GM18508 (cell line): ENCODE measurements around the gene ABHD16B.
"Not testable (repeated sequence)": the region's sequence is repeated elsewhere in the genome, so short reads cannot be mapped to it uniquely, and the experiment has no call there.

Experiments used
- ATAC-seq: cut with Tn5 transposase; IDR thresholded peaks from one replicate; pipeline ENCODE4 v1.9.1; 2021; ENCODE audit warnings: moderate number of reproducible peaks; ENCODE audit not compliant: insufficient read depth, unreplicated experiment

ABHD16B gene

GRCh38 chr20:63874241-63874640, 12.9 kb downstream of the ABHD16B start:
- ATAC-seq = not testable (repeated sequence)

GRCh38 chr20:63876489-63877036, 15.3 kb downstream of the ABHD16B start:
- no peak for ATAC-seq

GRCh38 chr20:63877755-63878470, 16.6 kb downstream of the ABHD16B start:
- no peak for ATAC-seq

- ATAC-seq = no peak
Measured at GRCh38 chr20:63878899-63879663, 17.8 kb downstream of the ABHD16B start.

GRCh38 chr20:63880901-63881300, 19.6 kb downstream of the ABHD16B start:
- not testable (repeated sequence) for ATAC-seq

- ATAC-seq = no peak
Measured at GRCh38 chr20:63881451-63882226, 20.3 kb downstream of the ABHD16B start.

- ATAC-seq = no peak
Measured at GRCh38 chr20:63882257-63883200, 21.2 kb downstream of the ABHD16B start.

DNA sequence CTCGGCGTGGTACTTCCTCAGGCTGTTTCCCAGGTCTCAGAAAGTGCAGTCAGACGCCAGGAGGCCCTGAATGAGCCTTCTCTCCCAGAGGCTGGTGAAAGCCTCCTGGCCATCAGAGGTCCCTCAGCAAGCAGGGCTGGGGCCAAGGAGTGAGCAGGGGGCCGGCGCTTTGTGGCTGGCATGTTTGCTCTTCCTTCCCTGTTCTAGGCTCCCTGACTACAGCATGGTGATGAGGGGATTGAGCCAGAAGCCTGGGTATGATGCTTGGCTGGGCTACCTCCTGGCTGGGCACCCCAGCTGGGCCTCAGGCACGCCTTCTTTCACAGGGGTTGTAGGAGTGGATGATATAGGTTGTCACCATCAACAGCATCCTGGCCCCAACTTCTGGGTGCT, 21.9 kb downstream of the ABHD16B start:
- no peak for ATAC-seq

DNA sequence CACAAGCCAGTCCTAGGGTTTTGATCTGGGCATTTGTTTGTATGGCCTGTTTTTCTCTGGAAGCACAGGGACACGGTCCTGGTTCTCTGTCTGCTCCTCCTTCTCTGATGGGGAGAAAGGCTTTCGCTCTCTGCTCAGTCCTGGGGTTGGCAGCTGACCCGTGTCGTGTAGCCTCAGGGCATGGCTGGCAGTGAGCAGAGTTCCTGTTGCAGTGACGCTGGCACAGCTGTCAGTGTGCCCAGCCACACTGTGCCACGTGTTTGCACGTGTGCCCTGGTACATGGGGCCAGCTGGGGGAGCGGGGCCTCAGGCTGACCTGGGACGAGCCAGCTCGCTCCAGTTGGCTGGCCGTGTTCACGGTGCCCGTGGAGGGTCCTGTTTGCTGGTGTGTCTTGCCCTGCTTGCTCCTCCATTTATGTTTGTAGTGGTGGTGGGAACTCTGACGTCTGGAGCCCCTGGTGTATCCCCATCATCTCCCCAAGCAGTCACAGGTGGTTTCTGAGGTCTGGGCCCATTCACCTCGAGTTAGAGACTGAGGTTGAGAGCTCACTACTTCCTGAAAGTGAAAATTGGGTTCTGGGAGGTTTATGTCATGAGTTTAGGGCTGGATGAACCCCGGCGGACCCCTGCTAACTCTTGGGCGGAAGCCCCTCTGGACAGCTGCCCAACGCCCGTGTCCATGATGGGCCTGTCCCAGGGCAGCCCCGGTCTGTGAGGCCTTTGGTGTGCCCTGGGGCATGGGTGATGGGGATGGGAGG, 23.4 kb downstream of the ABHD16B start:
- ATAC-seq = no peak

DNA sequence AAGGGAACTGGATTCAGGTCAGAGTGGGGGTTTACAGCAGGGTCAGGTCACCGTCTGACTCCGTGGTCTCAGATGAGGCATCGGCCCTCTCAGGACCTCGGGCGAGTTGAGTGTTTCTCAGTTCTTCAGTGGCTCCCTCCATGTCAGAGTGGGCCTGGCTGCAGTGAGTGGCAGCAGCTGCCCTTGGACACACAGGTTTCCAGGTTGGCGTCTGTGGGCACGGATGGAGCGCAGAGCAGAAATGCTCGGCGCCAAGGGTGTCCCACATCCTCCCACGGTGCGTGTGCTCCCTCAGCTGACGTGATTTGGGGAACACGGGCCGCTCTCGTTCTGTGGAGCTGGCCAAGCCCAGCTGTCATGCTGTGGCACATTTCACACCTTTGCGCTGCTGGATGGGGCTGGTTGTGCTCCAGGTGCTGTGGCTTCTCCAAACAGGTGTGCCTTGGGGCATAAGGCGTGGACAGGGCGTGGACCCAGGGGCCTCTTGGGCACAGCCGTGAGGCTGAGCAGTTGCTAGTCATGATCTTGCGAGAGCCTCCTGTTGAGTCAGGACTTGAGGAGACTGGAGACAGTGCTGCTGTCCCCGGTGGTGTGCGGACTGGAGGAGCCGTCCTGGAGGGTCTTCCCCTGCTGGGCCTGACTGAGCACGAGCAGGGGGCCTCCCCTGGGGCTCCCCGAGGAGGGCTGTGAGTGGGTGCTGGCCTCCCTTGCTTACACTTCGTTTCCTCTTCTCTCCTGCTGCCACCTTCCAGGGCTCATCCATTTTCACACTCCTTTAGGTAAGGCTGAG, 24.2 kb downstream of the ABHD16B start:
- ATAC-seq = no peak

GRCh38 chr20:63886054-63886419, 24.7 kb downstream of the ABHD16B start:
- ATAC-seq = no peak

DNA sequence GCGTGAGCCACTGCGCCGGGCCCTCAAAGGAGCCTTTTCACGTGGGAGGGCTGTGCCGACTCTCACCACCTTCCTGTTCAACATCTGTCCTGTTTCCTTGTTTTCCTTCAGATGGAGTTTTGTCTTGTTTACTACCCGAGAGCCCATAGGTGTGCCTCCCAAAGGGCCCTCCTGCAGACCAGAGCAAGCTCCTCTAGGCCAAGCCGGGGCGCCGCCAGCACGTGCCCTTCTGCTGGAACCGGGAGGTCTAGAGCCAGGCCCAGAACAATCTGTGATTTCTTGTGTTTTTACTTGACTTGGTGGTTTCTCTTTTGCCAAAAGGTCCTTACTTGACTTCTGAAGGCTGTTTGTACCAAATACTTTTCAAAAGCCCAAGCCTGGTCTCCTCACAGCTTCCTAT, 25.6 kb downstream of the ABHD16B start:
- ATAC-seq = no peak

GRCh38 chr20:63889241-63890200, 28.2 kb downstream of the ABHD16B start:
- no peak for ATAC-seq

DNA sequence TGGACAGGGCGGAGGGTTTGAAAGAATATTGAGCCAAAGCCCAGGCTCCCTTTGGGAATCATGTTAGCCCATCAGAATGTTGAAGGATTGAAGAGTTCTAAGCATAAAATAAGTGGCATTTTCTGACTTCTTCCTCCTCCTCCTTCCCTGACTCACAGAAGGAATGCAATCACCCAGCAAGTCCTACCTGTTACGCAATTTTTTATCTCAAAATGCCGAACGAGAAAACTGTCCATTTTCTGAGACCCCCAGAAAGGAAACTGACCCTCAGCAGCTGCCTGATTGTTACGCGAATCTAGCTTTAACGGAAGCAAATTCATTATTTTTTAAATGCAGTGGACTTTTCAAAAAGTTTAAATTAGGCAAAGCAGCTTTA, 28.9 kb downstream of the ABHD16B start:
- no peak for ATAC-seq

- ATAC-seq = no peak
Measured at GRCh38 chr20:63890616-63891015, 29.3 kb downstream of the ABHD16B start.

GRCh38 chr20:63891061-63892002, 30.0 kb downstream of the ABHD16B start:
- no peak for ATAC-seq
